Mesenchymal stem cell (in vitro differentiated cells and primary cell): Measurements from ENCODE around the gene MAGI3.

ENCODE experiments used
- DNase-seq: peaks from one replicate; pipeline ENCODE4 v3.0.0-alpha.2; 2013
- H2AFZ ChIP-seq: one replicate; pipeline ENCODE4 v1.6.1; 2013; ENCODE audit warnings: low read depth, mild to moderate bottlenecking, control low read depth, inconsistent platforms, low read length, moderate library complexity
- H2AK5ac ChIP-seq: 2 replicates; pipeline ENCODE4 v1.6.1; 2013; ENCODE audit warnings: low read length, moderate library complexity, mild to moderate bottlenecking, inconsistent platforms; ENCODE audit not compliant: severe bottlenecking
- H2BK120ac ChIP-seq: one replicate; pipeline ENCODE4 v1.6.1; 2013; ENCODE audit warnings: low read depth, mild to moderate bottlenecking, inconsistent platforms, low read length, moderate library complexity
- H2BK12ac ChIP-seq, 2 experiments: one replicate each; pipeline ENCODE4 v1.6.1; 2013; ENCODE audit warnings: inconsistent platforms in 2 of 2, low read length in 2 of 2, mild to moderate bottlenecking in 2 of 2, moderate library complexity in 2 of 2, control low read depth in 1 of 2
- H2BK15ac ChIP-seq: one replicate; pipeline ENCODE4 v1.6.1; 2013; ENCODE audit warnings: mild to moderate bottlenecking, low read depth, inconsistent platforms; ENCODE audit not compliant: poor library complexity, severe bottlenecking
- H2BK5ac ChIP-seq: 2 replicates; pipeline ENCODE4 v1.6.1; 2013; ENCODE audit warnings: low read depth, mild to moderate bottlenecking, low read length, control low read depth, inconsistent platforms; ENCODE audit not compliant: poor library complexity, severe bottlenecking
- H3K14ac ChIP-seq, 2 experiments: one replicate each; pipeline ENCODE4 v1.6.1; 2013; ENCODE audit warnings: inconsistent platforms in 2 of 2, low read length in 2 of 2, control low read depth in 1 of 2, mild to moderate bottlenecking in 1 of 2, moderate library complexity in 1 of 2
- H3K18ac ChIP-seq, 2 experiments: one replicate each; pipeline ENCODE4 v1.6.1; 2013; ENCODE audit warnings: inconsistent platforms in 2 of 2, low read length in 2 of 2, control low read depth in 1 of 2, low read depth in 1 of 2, mild to moderate bottlenecking in 1 of 2
- H3K23ac ChIP-seq, 2 experiments: one replicate each; pipeline ENCODE4 v1.6.1; 2013; ENCODE audit warnings: inconsistent platforms in 2 of 2, low read length in 2 of 2, mild to moderate bottlenecking in 2 of 2, moderate library complexity in 2 of 2, control low read depth in 1 of 2
- H3K27ac ChIP-seq: 2 replicates; pipeline ENCODE4 v1.5.1; 2013; ENCODE audit warnings: mild to moderate bottlenecking, moderate library complexity, low read length, control low read depth, inconsistent platforms; ENCODE audit not compliant: poor library complexity, severe bottlenecking
- H3K27me3 ChIP-seq, 2 experiments: 2 replicates each; pipeline versions ENCODE4 v1.6.1 to v1.7.0; 2013; ENCODE audit warnings: low read length in 2 of 2, mild to moderate bottlenecking in 2 of 2, moderate library complexity in 2 of 2, control low read depth in 1 of 2, inconsistent platforms in 1 of 2; ENCODE audit not compliant: control insufficient read depth in 1 of 2, insufficient read depth in 1 of 2
- H3K36me3 ChIP-seq, 2 experiments: 2 replicates each; pipeline versions ENCODE4 v1.6.1 to v1.7.0; 2013; ENCODE audit warnings: low read length in 2 of 2, control low read depth in 1 of 2, inconsistent platforms in 1 of 2, low read depth in 1 of 2, mild to moderate bottlenecking in 1 of 2; ENCODE audit not compliant: insufficient read depth in 2 of 2, control insufficient read depth in 1 of 2
- H3K4ac ChIP-seq, 2 experiments: one replicate each; pipeline ENCODE4 v1.6.1; 2013; ENCODE audit warnings: inconsistent platforms in 2 of 2, low read length in 2 of 2, mild to moderate bottlenecking in 2 of 2, moderate library complexity in 2 of 2, control low read depth in 1 of 2, low read depth in 1 of 2
- H3K4me1 ChIP-seq: 2 replicates; pipeline ENCODE4 v1.6.1; 2013; ENCODE audit warnings: low read depth, low read length, control low read depth; ENCODE audit not compliant: control insufficient read depth, insufficient read depth
- H3K4me2 ChIP-seq: 2 replicates; pipeline ENCODE4 v1.6.1; 2013; ENCODE audit warnings: low read length, mild to moderate bottlenecking, inconsistent platforms; ENCODE audit not compliant: poor library complexity, severe bottlenecking
- H3K4me3 ChIP-seq, 2 experiments: 2 replicates each; pipeline versions ENCODE4 v1.5.1 to v1.7.0; 2013; ENCODE audit warnings: low read length in 2 of 2, mild to moderate bottlenecking in 2 of 2, control low read depth in 1 of 2, low read depth in 1 of 2; ENCODE audit not compliant: insufficient read depth in 1 of 2
- H3K79me1 ChIP-seq: replicated peaks from 2 replicates; pipeline ENCODE4 v1.6.1; 2013; ENCODE audit warnings: mild to moderate bottlenecking, control low read depth, low read length, inconsistent platforms; ENCODE audit not compliant: poor library complexity, severe bottlenecking
- H3K9ac ChIP-seq: 2 replicates; pipeline ENCODE4 v1.7.0; 2013; ENCODE audit warnings: mild to moderate bottlenecking, low read length, moderate library complexity
- H3K9me3 ChIP-seq: 2 replicates; pipeline ENCODE4 v1.7.0; 2013; ENCODE audit warnings: mild to moderate bottlenecking, low read length; ENCODE audit not compliant: control insufficient read depth
- H4K8ac ChIP-seq: one replicate; pipeline ENCODE4 v1.6.1; 2013; ENCODE audit warnings: inconsistent platforms, mild to moderate bottlenecking, low read length, moderate library complexity
- H4K91ac ChIP-seq: one replicate; pipeline ENCODE4 v1.6.1; 2013; ENCODE audit warnings: mild to moderate bottlenecking, low read length, inconsistent platforms
- WGBS: methylation state at CpG from one replicate; pipeline ENCODE4 v1.1.7; 2013; ENCODE audit warnings: mixed read lengths; 5-methylcytosine and 5-hydroxymethylcytosine counted together

The MAGI3 gene

GRCh38 chr1:113617438-113618141 is 227.3 kb downstream of the MAGI3 start:
- H3K36me3 ChIP-seq, result peaks cover 0 to 23% of the 10 kb centered on the region in 2 experiments
- no peak overlapping the region for H3K27ac ChIP-seq
- no peak overlapping the region for H3K4me3 ChIP-seq
- no peaks in the 10 kb centered on the region for H3K27me3 ChIP-seq
- H2BK12ac ChIP-seq, result no peak overlapping the region
- H2AK5ac ChIP-seq, result no peak overlapping the region
- no peaks in the 10 kb centered on the region for H3K9me3 ChIP-seq
- no peak overlapping the region for H2BK15ac ChIP-seq
- H4K91ac ChIP-seq, result no peak overlapping the region
- H3K9ac ChIP-seq, result no peak overlapping the region
- WGBS, result no CpG with 5 or more reads among the region's 4 CpGs
- no peak for DNase-seq
- H3K4me2 ChIP-seq, result no peak overlapping the region
- H3K18ac ChIP-seq, result no peak overlapping the region
- no peak overlapping the region for H3K4ac ChIP-seq
- H2BK5ac ChIP-seq, result no peak overlapping the region
- no peak overlapping the region for H2AFZ ChIP-seq
- no peak overlapping the region for H3K14ac ChIP-seq
- H2BK120ac ChIP-seq, result no peak overlapping the region
- H3K23ac ChIP-seq, result no peak overlapping the region
- no peak overlapping the region for H4K8ac ChIP-seq
- no peaks in the 10 kb centered on the region for H3K4me1 ChIP-seq
- no peaks in the 10 kb centered on the region for H3K79me1 ChIP-seq

GRCh38 chr1:113628997-113629396 is 238.7 kb downstream of the MAGI3 start:
- H4K91ac ChIP-seq, result no peak overlapping the region
- no peak overlapping the region for H3K4me2 ChIP-seq
- H4K8ac ChIP-seq, result no peak overlapping the region
- no peak overlapping the region for H3K18ac ChIP-seq
- H3K4me1 ChIP-seq, result no peaks in the 10 kb centered on the region
- no peak overlapping the region for H3K27ac ChIP-seq
- no peak overlapping the region for H2BK120ac ChIP-seq
- no peak overlapping the region for H3K4ac ChIP-seq
- no peak overlapping the region for H3K4me3 ChIP-seq
- peaks cover 38% of the 10 kb centered on the region for H3K9me3 ChIP-seq
- no peak overlapping the region for H2AFZ ChIP-seq
- no peak overlapping the region for H3K9ac ChIP-seq
- peaks cover 6% of the 10 kb centered on the region in 2 experiments for H3K36me3 ChIP-seq
- H3K14ac ChIP-seq, result no peak overlapping the region
- no peak overlapping the region for H3K23ac ChIP-seq
- H3K27me3 ChIP-seq, result no peaks in the 10 kb centered on the region
- no peak overlapping the region for H2BK15ac ChIP-seq
- no peak overlapping the region for H2AK5ac ChIP-seq
- H3K79me1 ChIP-seq, result peaks cover 3% of the 10 kb centered on the region
- DNase-seq, result no peak
- no CpG with 5 or more reads among the region's 1 CpG for WGBS
- H2BK12ac ChIP-seq, result no peak overlapping the region
- no peak overlapping the region for H2BK5ac ChIP-seq

- Histone ChIP-seq H2BK12ac (no peak overlapping the region), H3K27ac (no peak overlapping the region), H3K14ac (no peak overlapping the region), H2BK120ac (no peak overlapping the region), H4K91ac (no peak overlapping the region), H2BK5ac (no peak overlapping the region), H3K27me3 (no peaks in the 10 kb centered on the region), H2AK5ac (no peak overlapping the region), H2AFZ (no peak overlapping the region), H3K4me1 (no peaks in the 10 kb centered on the region), H3K36me3 (peaks cover under 1 to 6% of the 10 kb centered on the region in 2 experiments), H3K4me2 (no peak overlapping the region), H3K4ac (no peak overlapping the region), H2BK15ac (no peak overlapping the region), H3K18ac (no peak overlapping the region), H3K4me3 (no peak overlapping the region), H3K23ac (no peak overlapping the region), H3K9me3 (peaks cover 35% of the 10 kb centered on the region), H3K9ac (no peak overlapping the region), H3K79me1 (peaks cover 3% of the 10 kb centered on the region), H4K8ac (no peak overlapping the region)
- 86% methylated on average over 10 of the region's 12 CpGs for WGBS
- no peak for DNase-seq
Measured at GRCh38 chr1:113630340-113631327, 240.3 kb downstream of the MAGI3 start.

GRCh38 chr1:113641396-113641795 is 251.1 kb downstream of the MAGI3 start:
- H2BK5ac ChIP-seq, result no peak overlapping the region
- H3K9ac ChIP-seq, result no peak overlapping the region
- no peak overlapping the region for H4K91ac ChIP-seq
- no peak overlapping the region for H3K18ac ChIP-seq
- H2BK15ac ChIP-seq, result no peak overlapping the region
- H3K27me3 ChIP-seq, result no peaks in the 10 kb centered on the region
- H3K14ac ChIP-seq, result no peak overlapping the region
- H3K4me3 ChIP-seq, result no peak overlapping the region
- H4K8ac ChIP-seq, result no peak overlapping the region
- no peak for DNase-seq
- no peak overlapping the region for H3K4me2 ChIP-seq
- no CpG with 5 or more reads among the region's 1 CpG for WGBS
- H2BK120ac ChIP-seq, result no peak overlapping the region
- H2BK12ac ChIP-seq, result no peak overlapping the region
- no peak overlapping the region for H3K27ac ChIP-seq
- H3K9me3 ChIP-seq, result no peaks in the 10 kb centered on the region
- no peak overlapping the region for H3K4ac ChIP-seq
- H3K23ac ChIP-seq, result no peak overlapping the region
- no peak overlapping the region for H2AK5ac ChIP-seq
- H3K79me1 ChIP-seq, result no peaks in the 10 kb centered on the region
- H3K36me3 ChIP-seq, result peaks cover 0 to 14% of the 10 kb centered on the region in 2 experiments
- H3K4me1 ChIP-seq, result no peaks in the 10 kb centered on the region
- no peak overlapping the region for H2AFZ ChIP-seq
